Lower lobe of right lung (tissue), 2 donors: ENCODE results near the gene ZBTB40. TPM values are rescaled to one million over a fixed set of nuclear protein-coding genes. Genes with fewer than 3 reads are reported as not detected.

Experiments
- ATAC-seq, 2 donors: fragments of 200-7000 bp; cut with Tn5 transposase; one replicate each; pipeline ENCODE4 v1.9.1; 2020 to 2022; ENCODE audit warnings: mild to moderate bottlenecking in 2 of 2, moderate library complexity in 2 of 2
- DNase-seq: peaks from one replicate; pipeline ENCODE4 v3.0.0-alpha.2; 2020
- H3K27ac ChIP-seq: fragments of 200-600 bp; one replicate; pipeline ENCODE4 v1.8.0; 2022
- H3K27me3 ChIP-seq: fragments of 200-600 bp; one replicate; pipeline ENCODE4 v1.8.0; 2022; ENCODE audit warnings: low read depth
- H3K36me3 ChIP-seq: fragments of 200-600 bp; one replicate; pipeline ENCODE4 v1.8.0; 2022; ENCODE audit warnings: mild to moderate bottlenecking
- H3K4me1 ChIP-seq: fragments of 200-600 bp; one replicate; pipeline ENCODE4 v1.8.0; 2022
- H3K4me3 ChIP-seq: fragments of 200-600 bp; one replicate; pipeline ENCODE4 v1.8.0; 2022; ENCODE audit warnings: mild to moderate bottlenecking
- H3K9me3 ChIP-seq: fragments of 200-600 bp; one replicate; pipeline ENCODE4 v1.8.0; 2022
- intact Hi-C: fragments of 100-400 bp; cut with DNase I; formaldehyde crosslinking; loops from one replicate; pipeline ENCODE4 v1.11.0; 2022
- total RNA-seq: library from RNA; stranded (reverse); fragmentation: NEBNext Ultra II Directional; extraction: Animal tissue kit (Norgen Biotek cat#: 25700); gene quantifications from one replicate; pipeline ENCODE4 v1.2.1, GENCODE V29; 2021
- TF ChIP-seq, protein P1 (sequence below): fragments of 200-600 bp; IDR thresholded peaks from one replicate; pipeline ENCODE4 v1.8.0; 2022; ENCODE audit warnings: antibody characterized with exemption, mild to moderate bottlenecking
- donor health status: DM: no; HTN: yes; CAD: no; lungs with severe emphysema.

The ZBTB40 gene
- total RNA-seq, 1 donor from 2014 or later = 25.3 TPM

DNA sequence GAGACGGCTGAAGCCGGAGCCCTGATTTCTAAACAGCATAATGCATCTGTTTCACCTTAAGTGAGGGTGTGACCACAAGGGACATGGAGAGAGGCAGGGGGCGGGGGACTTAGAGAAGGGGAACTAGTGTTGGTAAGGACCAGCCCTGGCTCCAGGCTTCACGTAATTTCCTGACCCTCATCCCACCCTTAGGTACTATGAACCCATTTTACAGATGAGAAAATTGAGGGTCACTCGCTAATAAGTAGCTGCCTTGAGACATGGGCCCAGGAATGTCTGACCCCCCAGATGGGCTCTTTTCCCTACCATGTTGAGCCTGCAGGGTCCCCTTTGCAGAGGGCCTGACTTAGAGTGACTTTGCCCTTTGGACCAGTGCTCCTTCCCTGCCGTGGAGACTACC is 116.3 kb downstream of the ZBTB40 start:
- DNase-seq (no peak), ATAC-seq (no peak)
- H3K36me3 ChIP-seq = no peaks in the 10 kb centered on the region
- TF ChIP-seq, protein P1, sequence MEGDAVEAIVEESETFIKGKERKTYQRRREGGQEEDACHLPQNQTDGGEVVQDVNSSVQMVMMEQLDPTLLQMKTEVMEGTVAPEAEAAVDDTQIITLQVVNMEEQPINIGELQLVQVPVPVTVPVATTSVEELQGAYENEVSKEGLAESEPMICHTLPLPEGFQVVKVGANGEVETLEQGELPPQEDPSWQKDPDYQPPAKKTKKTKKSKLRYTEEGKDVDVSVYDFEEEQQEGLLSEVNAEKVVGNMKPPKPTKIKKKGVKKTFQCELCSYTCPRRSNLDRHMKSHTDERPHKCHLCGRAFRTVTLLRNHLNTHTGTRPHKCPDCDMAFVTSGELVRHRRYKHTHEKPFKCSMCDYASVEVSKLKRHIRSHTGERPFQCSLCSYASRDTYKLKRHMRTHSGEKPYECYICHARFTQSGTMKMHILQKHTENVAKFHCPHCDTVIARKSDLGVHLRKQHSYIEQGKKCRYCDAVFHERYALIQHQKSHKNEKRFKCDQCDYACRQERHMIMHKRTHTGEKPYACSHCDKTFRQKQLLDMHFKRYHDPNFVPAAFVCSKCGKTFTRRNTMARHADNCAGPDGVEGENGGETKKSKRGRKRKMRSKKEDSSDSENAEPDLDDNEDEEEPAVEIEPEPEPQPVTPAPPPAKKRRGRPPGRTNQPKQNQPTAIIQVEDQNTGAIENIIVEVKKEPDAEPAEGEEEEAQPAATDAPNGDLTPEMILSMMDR = no peak
- H3K27ac ChIP-seq = no peak overlapping the region
- peaks cover 56% of the 10 kb centered on the region for H3K27me3 ChIP-seq
- no peaks in the 10 kb centered on the region for H3K4me1 ChIP-seq
- H3K9me3 ChIP-seq = no peaks in the 10 kb centered on the region
- H3K4me3 ChIP-seq = no peak overlapping the region
- intact Hi-C loops = no loop called here

DNA sequence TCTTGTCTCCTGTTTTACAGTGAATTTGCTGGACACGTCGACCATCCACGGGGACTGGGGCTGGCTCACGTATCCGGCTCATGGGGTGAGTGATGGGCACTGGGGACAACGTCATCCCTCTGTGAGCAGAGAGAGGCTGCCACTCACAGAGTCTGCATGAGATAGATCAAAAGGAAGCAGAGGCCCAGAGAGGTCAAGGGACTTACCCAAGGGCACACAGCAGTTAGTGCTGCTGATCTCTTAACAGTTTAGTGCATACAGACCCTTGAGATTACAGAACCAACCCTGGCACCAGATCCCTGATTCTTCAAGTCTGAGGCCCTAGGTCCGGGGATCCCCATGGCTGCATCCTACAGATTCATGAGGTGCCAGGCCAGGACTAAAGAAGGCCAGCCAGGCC is 117.6 kb downstream of the ZBTB40 start:
- intact Hi-C loops = no loop called here

DNA sequence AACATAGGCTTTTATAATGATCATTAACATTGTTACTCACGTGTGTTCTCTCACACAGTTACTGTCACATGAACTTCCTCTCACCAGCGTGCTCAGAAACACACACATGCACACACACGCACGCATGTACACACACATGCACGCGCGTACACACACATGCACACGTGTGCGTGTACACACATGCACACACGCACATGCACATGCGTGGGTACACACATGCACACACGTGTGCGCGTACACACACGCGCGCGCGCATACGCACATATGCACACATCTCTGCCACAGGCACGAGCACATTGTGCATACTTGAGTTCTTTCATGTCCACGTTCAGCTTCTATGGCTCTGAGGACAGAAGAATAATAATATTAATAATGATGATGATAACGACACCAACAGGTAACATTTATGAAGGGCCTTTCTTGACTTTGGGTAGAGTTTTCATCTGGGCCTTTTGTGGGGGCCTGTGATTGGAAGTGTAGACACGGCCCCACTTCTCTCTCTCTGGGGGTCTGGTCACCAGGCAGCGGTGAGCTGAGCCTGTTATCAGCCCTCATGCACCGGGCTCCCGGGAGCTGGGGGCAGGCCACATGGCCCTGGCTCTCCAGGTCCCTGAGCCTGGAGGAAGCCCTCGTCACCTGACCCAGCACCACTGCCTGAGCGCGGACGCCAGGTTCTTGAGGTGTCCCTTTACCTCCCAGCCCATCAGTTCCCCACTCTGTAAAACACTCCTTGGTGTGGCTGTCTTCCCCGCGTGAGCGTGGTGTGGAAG is 118.7 kb downstream of the ZBTB40 start:
- Histone ChIP-seq H3K9me3 (no peaks in the 10 kb centered on the region), H3K27ac (no peak overlapping the region), H3K36me3 (no peaks in the 10 kb centered on the region), H3K4me1 (no peaks in the 10 kb centered on the region), H3K4me3 (no peak overlapping the region), H3K27me3 (peaks cover 43% of the 10 kb centered on the region)
- DNase-seq (no peak), ATAC-seq (no peak)
- intact Hi-C loops = no loop called here
- TF ChIP-seq, protein P1 = no peak

More for the DNA sequence above, 117.6 kb downstream of the ZBTB40 start:
- no peaks in the 10 kb centered on the region for H3K4me1 ChIP-seq
- DNase-seq = no peak
- H3K4me3 ChIP-seq = no peak overlapping the region
- TF ChIP-seq, protein P1 = no peak
- H3K9me3 ChIP-seq = no peaks in the 10 kb centered on the region
- H3K27me3 ChIP-seq = peaks cover 54% of the 10 kb centered on the region
- H3K36me3 ChIP-seq = no peaks in the 10 kb centered on the region
- no peak overlapping the region for H3K27ac ChIP-seq
- ATAC-seq = no peak

DNA sequence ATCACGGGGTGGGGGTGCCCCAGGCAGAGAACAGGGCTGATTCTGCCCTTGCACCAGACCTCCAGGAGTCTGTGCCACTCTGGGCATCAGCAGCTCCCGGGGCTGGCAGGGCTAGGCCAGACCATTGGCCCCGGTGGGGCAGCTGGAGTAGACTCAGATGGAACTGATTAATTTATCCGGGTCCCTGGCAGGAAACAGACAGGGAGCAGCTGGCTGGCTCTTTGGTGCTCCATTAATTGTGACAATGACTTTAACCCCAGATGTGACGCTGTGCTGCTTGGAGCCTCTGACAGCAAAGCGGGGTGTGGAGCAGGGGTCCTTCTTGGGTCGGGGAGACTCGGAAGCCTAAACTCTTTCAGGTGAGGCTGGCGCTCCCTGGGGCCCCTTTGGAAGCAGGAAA is 121.2 kb downstream of the ZBTB40 start:
- no peaks in the 10 kb centered on the region for H3K9me3 ChIP-seq
- intact Hi-C loops = no loop called here
- DNase-seq (no peak), ATAC-seq (no peak)
- H3K36me3 ChIP-seq = no peaks in the 10 kb centered on the region
- peaks cover 21% of the 10 kb centered on the region for H3K27me3 ChIP-seq
- no peaks in the 10 kb centered on the region for H3K4me1 ChIP-seq
- TF ChIP-seq, protein P1 = no peak
- H3K4me3 ChIP-seq = no peak overlapping the region
- no peak overlapping the region for H3K27ac ChIP-seq

DNA sequence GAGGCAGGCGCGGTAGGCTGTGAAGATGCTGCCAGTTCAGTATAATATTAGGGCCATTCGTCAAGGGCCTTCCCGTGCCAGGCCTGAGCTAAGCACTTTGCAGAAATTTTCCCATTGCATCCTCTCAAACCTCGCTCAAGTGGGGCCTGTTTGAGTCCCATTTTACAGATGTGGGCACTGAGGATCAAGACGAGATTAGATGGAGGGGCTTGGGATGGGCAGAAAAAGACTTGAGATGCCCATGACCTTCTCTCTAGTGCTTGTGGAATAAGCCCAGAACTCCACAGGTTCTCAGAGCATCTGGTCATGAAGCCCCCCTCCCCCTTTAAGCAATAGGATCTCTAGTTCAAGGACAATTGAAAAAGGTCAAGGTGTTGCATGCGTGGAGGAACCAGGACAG is 121.6 kb downstream of the ZBTB40 start:
- H3K4me3 ChIP-seq = no peak overlapping the region
- intact Hi-C loops = no loop called here
- DNase-seq (no peak), ATAC-seq (no peak)
- no peaks in the 10 kb centered on the region for H3K4me1 ChIP-seq
- no peak overlapping the region for H3K27ac ChIP-seq
- TF ChIP-seq, protein P1 = no peak
- no peaks in the 10 kb centered on the region for H3K36me3 ChIP-seq
- no peaks in the 10 kb centered on the region for H3K9me3 ChIP-seq
- H3K27me3 ChIP-seq = peaks cover 21% of the 10 kb centered on the region
